AG04450 (cell line): Measurements from ENCODE around the gene CFHR4. TPM values are rescaled to one million over a fixed set of nuclear protein-coding genes. Genes with fewer than 3 reads are reported as not detected.

Source experiments
- CTCF ChIA-PET: fragments of 300-600, 350-600 bp; formaldehyde crosslinking; extraction: SDS; loops from one replicate; lab custom pipeline; 2022; ENCODE audit warnings: antibody characterized with exemption, inconsistent platforms; lab: Charles Lee
- POLR2A ChIA-PET: fragments of 350-600 bp; formaldehyde crosslinking; extraction: SDS; loops from one replicate; lab custom pipeline; 2021; ENCODE audit warnings: antibody characterized with exemption, inconsistent platforms; lab: Yijun Ruan, JAX
- DNase-seq: peaks from one replicate; pipeline ENCODE4 v3.0.0-alpha.2; 2011; ENCODE audit warnings: low read depth, low spot score
- H3K27ac ChIP-seq: one replicate; pipeline ENCODE4 v1.5.1; 2012; ENCODE audit warnings: low read depth, low read length, control low read depth
- H3K27me3 ChIP-seq: one replicate; pipeline ENCODE4 v1.6.0; 2012; ENCODE audit warnings: low read length; ENCODE audit not compliant: control insufficient read depth, insufficient read depth
- H3K4me3 ChIP-seq: 2 replicates; pipeline ENCODE4 v1.5.1; 2011; ENCODE audit warnings: mild to moderate bottlenecking, low read depth, low read length, control low read depth
- H3K9me3 ChIP-seq: 2 replicates; pipeline ENCODE4 v1.5.1; 2012; ENCODE audit warnings: low read length; ENCODE audit not compliant: control insufficient read depth, insufficient read depth
- CTCF ChIP-seq: IDR thresholded peaks from 2 replicates; pipeline ENCODE4 v1.5.1; 2011; ENCODE audit warnings: low read depth, low read length, control low read depth, inconsistent platforms
- polyA plus RNA-seq: library from polyadenylated mRNA; depleted of rRNA; stranded (reverse); fragments of >200 nt; gene quantifications from 2 replicates; pipeline ENCODE4 v1.2.3, GENCODE V29; 2011

The CFHR4 gene
- polyA plus RNA-seq, 1 experiment: not detected

DNA sequence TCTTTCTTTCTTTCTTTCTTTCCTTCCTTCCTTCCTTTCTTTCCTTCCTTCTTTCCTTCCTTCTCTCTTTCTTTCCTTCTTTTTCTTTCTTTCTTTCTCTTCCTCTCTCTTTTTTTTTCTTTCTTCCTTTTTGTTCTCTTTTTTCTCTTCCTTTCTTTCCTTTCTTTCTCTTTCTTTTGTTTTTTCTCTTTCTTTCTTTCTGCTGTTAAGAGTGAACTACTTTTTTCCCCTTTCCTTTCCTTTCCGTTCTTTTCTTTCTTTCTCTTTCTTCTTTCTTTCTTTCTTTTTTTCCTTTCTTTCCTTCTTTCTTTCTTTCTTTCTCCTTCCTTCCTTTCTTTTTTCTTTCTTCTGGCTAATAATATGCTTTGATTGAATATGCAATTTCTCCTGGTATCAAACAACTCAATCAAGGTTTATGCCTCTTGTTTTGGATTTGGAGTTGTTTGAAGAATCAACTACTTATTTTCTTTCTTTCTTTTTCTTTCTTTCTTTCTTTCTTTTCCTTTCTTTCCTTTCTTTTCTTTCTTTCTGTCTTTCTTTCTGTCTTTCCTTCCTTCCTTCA, 27.4 kb upstream of the CFHR4 start:
- H3K4me3 ChIP-seq: no peak overlapping the region
- ChIA-PET POLR2A (no interaction called here), CTCF (no interaction called here)
- no peak overlapping the region for H3K27ac ChIP-seq
- H3K9me3 ChIP-seq: no peaks in the 10 kb centered on the region
- no peak for TF ChIP-seq CTCF
- no peaks in the 10 kb centered on the region for H3K27me3 ChIP-seq
- no peak for DNase-seq

DNA sequence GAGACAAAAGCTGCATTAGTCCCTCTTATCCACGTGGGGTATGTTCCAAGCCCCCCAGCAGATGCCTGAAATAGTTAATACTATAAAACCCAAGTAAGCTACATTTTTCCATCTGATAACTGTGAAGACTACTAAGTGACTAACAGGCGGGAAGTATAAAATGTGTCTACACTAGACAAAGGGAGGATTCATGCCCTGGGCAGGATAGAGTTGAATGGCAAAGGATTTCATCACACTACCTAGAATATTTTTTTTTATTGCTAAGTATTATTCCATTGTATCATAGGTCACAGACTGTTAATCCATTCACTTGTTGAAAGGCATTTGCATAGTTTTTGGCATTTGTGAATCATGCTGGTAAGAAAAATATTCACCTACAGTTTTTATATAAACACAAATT, 26.4 kb upstream of the CFHR4 start:
- no peak overlapping the region for H3K27ac ChIP-seq
- H3K4me3 ChIP-seq: no peak overlapping the region
- ChIA-PET CTCF (no interaction called here), POLR2A (no interaction called here)
- no peaks in the 10 kb centered on the region for H3K9me3 ChIP-seq
- no peaks in the 10 kb centered on the region for H3K27me3 ChIP-seq
- no peak for DNase-seq
- TF ChIP-seq CTCF: no peak

GRCh38 chr1:196866974-196867373, 20.9 kb upstream of the CFHR4 start:
- POLR2A ChIA-PET: no interaction called here
- no peaks in the 10 kb centered on the region for H3K9me3 ChIP-seq
- TF ChIP-seq CTCF: no peak
- CTCF ChIA-PET: no interaction called here
- no peak for DNase-seq
- H3K27me3 ChIP-seq: no peaks in the 10 kb centered on the region
- no peak overlapping the region for H3K4me3 ChIP-seq
- H3K27ac ChIP-seq: no peak overlapping the region

- CTCF ChIA-PET: no interaction called here
- no peak for DNase-seq
- H3K4me3 ChIP-seq: no peak overlapping the region
- POLR2A ChIA-PET: no interaction called here
- H3K9me3 ChIP-seq: no peaks in the 10 kb centered on the region
- H3K27me3 ChIP-seq: no peaks in the 10 kb centered on the region
- H3K27ac ChIP-seq: no peak overlapping the region
- no peak for TF ChIP-seq CTCF
These were observed 14.5 kb upstream of the CFHR4 start for GRCh38 chr1:196873385-196873784.

DNA sequence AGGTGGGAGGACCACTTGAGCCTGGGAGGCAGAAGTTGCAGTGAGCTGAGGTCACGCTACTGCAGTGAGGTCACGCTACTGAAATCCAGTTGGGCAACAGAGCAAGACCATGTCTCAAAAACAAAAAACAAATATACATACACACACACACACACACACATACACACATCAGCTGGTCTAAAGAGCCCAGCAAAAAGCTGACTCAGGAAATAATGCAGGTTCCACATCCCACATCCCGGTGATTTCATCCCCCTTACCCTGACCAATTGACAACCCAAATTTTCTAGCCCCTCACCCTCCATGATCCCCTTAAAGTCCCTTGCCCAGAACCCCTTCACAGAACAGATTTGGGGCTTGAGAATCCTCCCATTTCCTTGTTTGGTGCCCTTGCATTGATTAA, 11.9 kb upstream of the CFHR4 start:
- TF ChIP-seq CTCF: no peak
- Histone ChIP-seq H3K4me3 (no peak overlapping the region), H3K27me3 (no peaks in the 10 kb centered on the region), H3K9me3 (no peaks in the 10 kb centered on the region), H3K27ac (no peak overlapping the region)
- ChIA-PET POLR2A (no interaction called here), CTCF (no interaction called here)
- DNase-seq: no peak
